ENCODE data around the gene SCYGR4.

The SCYGR4 gene

GRCh38 chr2:227632827-227633226 is 15.5 kb downstream of the SCYGR4 start:
- no peak for TF ChIP-seq CTCF (IDR thresholded peaks at IDR 0.05; ENCODE audit: extremely low read depth, insufficient read depth, missing control alignments)
- DNase-seq (ENCODE audit: low spot score): no peak
- in situ Hi-C loops (cut with MboI; ENCODE audit: low pct_unique_long_range_greater_than_20kb, low sequenced_read_pairs, unreplicated experiment): no loop called here

GRCh38 chr2:227634201-227634600 is 16.9 kb downstream of the SCYGR4 start:
- DNase-seq (ENCODE audit: low spot score): no peak
- no peak for TF ChIP-seq CTCF (IDR thresholded peaks at IDR 0.05; ENCODE audit: extremely low read depth, insufficient read depth, missing control alignments)
- in situ Hi-C loops (cut with MboI; ENCODE audit: low pct_unique_long_range_greater_than_20kb, low sequenced_read_pairs, unreplicated experiment): no loop called here

GRCh38 chr2:227642656-227643055 is 25.4 kb downstream of the SCYGR4 start:
- in situ Hi-C loops (cut with MboI; ENCODE audit: low pct_unique_long_range_greater_than_20kb, low sequenced_read_pairs, unreplicated experiment): no loop called here
- TF ChIP-seq CTCF (IDR thresholded peaks at IDR 0.05; ENCODE audit: extremely low read depth, insufficient read depth, missing control alignments): no peak
- DNase-seq (ENCODE audit: low spot score): no peak

GRCh38 chr2:227643990-227644551 is 26.8 kb downstream of the SCYGR4 start:
- TF ChIP-seq CTCF (IDR thresholded peaks at IDR 0.05; ENCODE audit: extremely low read depth, insufficient read depth, missing control alignments): no peak
- no peak for DNase-seq (ENCODE audit: low spot score)
- in situ Hi-C loops (cut with MboI; ENCODE audit: low pct_unique_long_range_greater_than_20kb, low sequenced_read_pairs, unreplicated experiment): no loop called here

- no peak for DNase-seq (ENCODE audit: low spot score)
- in situ Hi-C loops (cut with MboI; ENCODE audit: low pct_unique_long_range_greater_than_20kb, low sequenced_read_pairs, unreplicated experiment): loop anchor here (25.0 kb wide), 1 partner anchor 209 kb away; the partner anchor contains the start of gene DAW1
- no peak for TF ChIP-seq CTCF (IDR thresholded peaks at IDR 0.05; ENCODE audit: extremely low read depth, insufficient read depth, missing control alignments)
Measured at GRCh38 chr2:227653419-227653818, 36.1 kb downstream of the SCYGR4 start.

GRCh38 chr2:227654426-227654825 is 37.1 kb downstream of the SCYGR4 start:
- TF ChIP-seq CTCF (IDR thresholded peaks at IDR 0.05; ENCODE audit: extremely low read depth, insufficient read depth, missing control alignments): no peak
- DNase-seq (ENCODE audit: low spot score): no peak
- in situ Hi-C loops (cut with MboI; ENCODE audit: low pct_unique_long_range_greater_than_20kb, low sequenced_read_pairs, unreplicated experiment): loop anchor here (25.0 kb wide), 1 partner anchor 208 kb away; the partner anchor contains the start of gene DAW1

All from GM13977 (cell line).